Activated T-cell treated with anti-CD3 and anti-CD28 coated beads, Interleukin-2, amount 50 U/mL, for 4 hours (primary cell): ENCODE results near the gene SCG3. TPM values are rescaled to one million over a fixed set of nuclear protein-coding genes. Genes with fewer than 3 reads are reported as not detected.

Experiments used
- ATAC-seq, 2 donors: fragments of 200-7000 bp; cut with Tn5 transposase; one replicate each; pipeline ENCODE4 v1.10.0; 2021
- DNase-seq: peaks from one replicate; pipeline ENCODE4 v3.0.0-alpha.2; 2020
- H3K27me3 Mint-ChIP-seq: one replicate; pipeline ENCODE4 v1.8.0; 2021; ENCODE audit warnings: low read depth, mixed read lengths
- H3K36me3 Mint-ChIP-seq: one replicate; pipeline ENCODE4 v1.8.0; 2022; ENCODE audit warnings: mixed read lengths; ENCODE audit not compliant: insufficient read depth
- H3K4me1 Mint-ChIP-seq: one replicate; pipeline ENCODE4 v1.8.0; 2021; ENCODE audit warnings: low read depth, mixed read lengths
- H3K4me3 Mint-ChIP-seq: one replicate; pipeline ENCODE4 v1.8.0; 2021; ENCODE audit warnings: mild to moderate bottlenecking, moderate library complexity, mixed read lengths
- H3K9me3 Mint-ChIP-seq: one replicate; pipeline ENCODE4 v1.8.0; 2021; ENCODE audit warnings: mixed read lengths
- total RNA-seq, 3 donors: library from RNA; stranded (reverse); gene quantifications; one replicate each; pipeline ENCODE4 v1.2.1, GENCODE V29; 2021

SCG3 gene
- total RNA-seq, 3 donors from 2014 or later = not detected

- Mint-ChIP-seq H3K36me3 (peaks cover 17% of the 10 kb centered on the region), H3K27me3 (no peaks in the 10 kb centered on the region), H3K4me3 (no peak overlapping the region), H3K9me3 (no peaks in the 10 kb centered on the region), H3K4me1 (peaks cover 71% of the 10 kb centered on the region)
- ATAC-seq (peak; percentile 36 to 56), DNase-seq (peak; percentile 17)
These were observed 46.0 kb downstream of the SCG3 start for GRCh38 chr15:51727141-51727897.

- Mint-ChIP-seq H3K9me3 (no peaks in the 10 kb centered on the region), H3K4me1 (peaks cover 91% of the 10 kb centered on the region), H3K4me3 (peak overlapping the region; percentile 75), H3K27me3 (no peaks in the 10 kb centered on the region), H3K36me3 (peaks cover 19% of the 10 kb centered on the region)
- ATAC-seq (peak; percentile 36 to 51), DNase-seq (no peak)
These were observed 50.4 kb downstream of the SCG3 start for GRCh38 chr15:51731549-51732267.

GRCh38 chr15:51732646-51733045 lies 51.3 kb downstream of the SCG3 start:
- H3K27me3 Mint-ChIP-seq = no peaks in the 10 kb centered on the region
- H3K9me3 Mint-ChIP-seq = no peaks in the 10 kb centered on the region
- peaks cover 83% of the 10 kb centered on the region for H3K4me1 Mint-ChIP-seq
- ATAC-seq (no peak), DNase-seq (no peak)
- H3K4me3 Mint-ChIP-seq = no peak overlapping the region
- peaks cover 14% of the 10 kb centered on the region for H3K36me3 Mint-ChIP-seq

GRCh38 chr15:51735228-51736010 lies 54.1 kb downstream of the SCG3 start:
- ATAC-seq (peak; percentile 16 to 32), DNase-seq (peak; percentile 18)
- peaks cover 13% of the 10 kb centered on the region for H3K36me3 Mint-ChIP-seq
- no peaks in the 10 kb centered on the region for H3K9me3 Mint-ChIP-seq
- peak overlapping the region; percentile 85 for H3K4me3 Mint-ChIP-seq
- no peaks in the 10 kb centered on the region for H3K27me3 Mint-ChIP-seq
- peaks cover 81% of the 10 kb centered on the region for H3K4me1 Mint-ChIP-seq

GRCh38 chr15:51736069-51736468 lies 54.8 kb downstream of the SCG3 start:
- no peaks in the 10 kb centered on the region for H3K9me3 Mint-ChIP-seq
- no peak for DNase-seq
- H3K27me3 Mint-ChIP-seq = no peaks in the 10 kb centered on the region
- H3K4me1 Mint-ChIP-seq = peaks cover 75% of the 10 kb centered on the region
- peak; percentile 28 to 40 for ATAC-seq
- H3K36me3 Mint-ChIP-seq = peaks cover 9% of the 10 kb centered on the region
- H3K4me3 Mint-ChIP-seq = peak overlapping the region; percentile 85

- peaks cover 67% of the 10 kb centered on the region for H3K4me1 Mint-ChIP-seq
- no peaks in the 10 kb centered on the region for H3K9me3 Mint-ChIP-seq
- H3K27me3 Mint-ChIP-seq = no peaks in the 10 kb centered on the region
- ATAC-seq (peak; percentile 56 to 62), DNase-seq (peak; percentile 44)
- H3K36me3 Mint-ChIP-seq = peaks cover 9% of the 10 kb centered on the region
- H3K4me3 Mint-ChIP-seq = peak overlapping the region; percentile 85
These were observed 55.6 kb downstream of the SCG3 start for GRCh38 chr15:51736751-51737521.

GRCh38 chr15:51737522-51738305 lies 56.4 kb downstream of the SCG3 start, which contains the start of gene LYSMD2:
Gene LYSMD2 (minus strand): TSS chr15:51737655. CDS start chr15:51737622, 33 bp downstream.
- DNase-seq (peak; percentile 75), ATAC-seq (peak; percentile 35 to 41)
- Mint-ChIP-seq H3K27me3 (no peaks in the 10 kb centered on the region), H3K4me1 (peaks cover 59% of the 10 kb centered on the region), H3K9me3 (no peaks in the 10 kb centered on the region), H3K36me3 (peaks cover 8% of the 10 kb centered on the region), H3K4me3 (peak within 1 kb of the TSS; percentile 85)

- no peaks in the 10 kb centered on the region for H3K9me3 Mint-ChIP-seq
- peaks cover 50% of the 10 kb centered on the region for H3K4me1 Mint-ChIP-seq
- H3K4me3 Mint-ChIP-seq = peak overlapping the region; percentile 78
- H3K36me3 Mint-ChIP-seq = peaks cover under 1% of the 10 kb centered on the region
- DNase-seq (no peak), ATAC-seq (no peak)
- H3K27me3 Mint-ChIP-seq = no peaks in the 10 kb centered on the region
These were observed 57.2 kb downstream of the SCG3 start for GRCh38 chr15:51738553-51738952.

- no peaks in the 10 kb centered on the region for H3K9me3 Mint-ChIP-seq
- ATAC-seq (no peak), DNase-seq (no peak)
- H3K27me3 Mint-ChIP-seq = no peaks in the 10 kb centered on the region
- peak overlapping the region; percentile 78 for H3K4me3 Mint-ChIP-seq
- H3K36me3 Mint-ChIP-seq = no peaks in the 10 kb centered on the region
- peaks cover 44% of the 10 kb centered on the region for H3K4me1 Mint-ChIP-seq
These were observed 57.9 kb downstream of the SCG3 start for GRCh38 chr15:51739061-51739712.

GRCh38 chr15:51749307-51749706 lies 68.0 kb downstream of the SCG3 start:
- Mint-ChIP-seq H3K9me3 (no peaks in the 10 kb centered on the region), H3K4me1 (peaks cover 25% of the 10 kb centered on the region), H3K4me3 (no peak overlapping the region), H3K36me3 (no peaks in the 10 kb centered on the region), H3K27me3 (peaks cover 5% of the 10 kb centered on the region)
- no peak for DNase-seq
- no peak for ATAC-seq

- ATAC-seq (no peak), DNase-seq (no peak)
- Mint-ChIP-seq H3K9me3 (no peaks in the 10 kb centered on the region), H3K4me3 (peak overlapping the region; percentile 79), H3K36me3 (no peaks in the 10 kb centered on the region), H3K4me1 (peaks cover 27% of the 10 kb centered on the region), H3K27me3 (peaks cover 5% of the 10 kb centered on the region)
These were observed 68.9 kb downstream of the SCG3 start for GRCh38 chr15:51750186-51750585.

GRCh38 chr15:51750792-51751696 lies 69.7 kb downstream of the SCG3 start, which contains the start of gene TMOD2:
Gene TMOD2 (plus strand): TSS chr15:51751597. CDS start chr15:51766442, 14,845 bp downstream.
- Mint-ChIP-seq H3K9me3 (no peaks in the 10 kb centered on the region), H3K27me3 (peaks cover 3% of the 10 kb centered on the region), H3K4me1 (peaks cover 27% of the 10 kb centered on the region), H3K4me3 (peak within 1 kb of the TSS; percentile 87), H3K36me3 (peaks cover 2% of the 10 kb centered on the region)
- peak; percentile 94 to 95 for ATAC-seq
- peak; percentile 38 for DNase-seq
